Fibroblast of lung (primary cell): ENCODE data around the gene TMBIM4. TPM values are rescaled to one million over a fixed set of nuclear protein-coding genes. Genes with fewer than 3 reads are reported as not detected.

Experiments
- DNase-seq, 2 donors: peaks; one replicate each; pipeline versions ENCODE4 v3.0.0 to v3.0.0-alpha.2; 2010; ENCODE audit warnings: low read depth in 2 of 2
- H2AFZ ChIP-seq: 2 replicates; pipeline ENCODE4 v1.5.1; 2012; ENCODE audit warnings: low read length, control low read depth, inconsistent platforms
- H3K27ac ChIP-seq: 2 replicates; pipeline ENCODE4 v1.5.1; 2011; ENCODE audit warnings: low read length, control low read depth; ENCODE audit not compliant: insufficient read depth
- H3K27me3 ChIP-seq: 2 replicates; pipeline ENCODE4 v1.5.1; 2011; ENCODE audit warnings: mild to moderate bottlenecking, low read length; ENCODE audit not compliant: control insufficient read depth, insufficient read depth
- H3K36me3 ChIP-seq: 2 replicates; pipeline ENCODE4 v1.5.1; 2011; ENCODE audit warnings: low read length; ENCODE audit not compliant: control insufficient read depth, insufficient read depth
- H3K4me1 ChIP-seq: 2 replicates; pipeline ENCODE4 v1.5.1; 2011; ENCODE audit warnings: low read length; ENCODE audit not compliant: control insufficient read depth, insufficient read depth; ENCODE audit errors: extremely low read depth
- H3K4me2 ChIP-seq: 2 replicates; pipeline ENCODE4 v1.5.1; 2011; ENCODE audit warnings: low read length, control low read depth; ENCODE audit not compliant: insufficient read depth; ENCODE audit errors: extremely low read depth
- H3K4me3 ChIP-seq, 4 experiments: fragments of 200-600 bp in 1 of 4; sonication (generic) in 1 of 4; replicated peaks in 1 of 4; 2 replicates each; pipeline ENCODE4 v1.5.1; 2011 to 2016; ENCODE audit warnings: low read length in 4 of 4, low read depth in 3 of 4, mild to moderate bottlenecking in 3 of 4, control low read depth in 2 of 4, inconsistent platforms in 1 of 4, mixed read lengths in 1 of 4; ENCODE audit not compliant: insufficient read depth in 1 of 4; ENCODE audit errors: control extremely low read depth in 1 of 4
- H3K79me2 ChIP-seq: 2 replicates; pipeline ENCODE4 v1.5.1; 2012; ENCODE audit warnings: mild to moderate bottlenecking, low read length, inconsistent platforms; ENCODE audit not compliant: control insufficient read depth, insufficient read depth
- H3K9ac ChIP-seq: 2 replicates; pipeline ENCODE4 v1.5.1; 2011; ENCODE audit warnings: mild to moderate bottlenecking, low read length, control low read depth; ENCODE audit not compliant: insufficient read depth
- H3K9me3 ChIP-seq: 2 replicates; pipeline ENCODE4 v1.5.1; 2012; ENCODE audit warnings: low read depth, low read length; ENCODE audit not compliant: control insufficient read depth, insufficient read depth
- H4K20me1 ChIP-seq: 2 replicates; pipeline ENCODE4 v1.5.1; 2011; ENCODE audit warnings: low read length; ENCODE audit not compliant: control insufficient read depth, insufficient read depth; ENCODE audit errors: extremely low read depth
- CTCF ChIP-seq, 2 donors: IDR thresholded peaks in 1 of 2; conservative IDR thresholded peaks in 1 of 2; 1 replicate in 1 of 2; 2 replicates in 1 of 2; pipeline ENCODE4 v1.5.1; 2011 to 2012; ENCODE audit warnings: low read length in 2 of 2, control low read depth in 1 of 2, inconsistent platforms in 1 of 2, low read depth in 1 of 2, mild to moderate bottlenecking in 1 of 2
- EZH2 ChIP-seq: IDR thresholded peaks from 2 replicates; pipeline ENCODE4 v1.5.1; 2012; ENCODE audit warnings: low read length, control low read depth, mild to moderate bottlenecking; ENCODE audit errors: missing control alignments
- polyA plus RNA-seq, 2 donors: library from polyadenylated mRNA; depleted of rRNA in 1 of 2; stranded (reverse) in 1 of 2; unstranded in 1 of 2; fragments of >200 nt; gene quantifications; 2 replicates each; pipeline ENCODE4 v1.2.1, GENCODE V29; 2011 to 2012; ENCODE audit warnings: missing spikeins in 1 of 2
- total RNA-seq: library from RNA; depleted of rRNA; stranded (reverse); fragments of >200 nt; gene quantifications from 2 replicates; pipeline ENCODE4 v1.2.1, GENCODE V29; 2014

Gene TMBIM4
- total and polyA plus RNA-seq, 2 donors (not counting 1 experiment from before 2014, with no cell fraction given): 69.2 to 140 TPM

- Histone ChIP-seq H2AFZ (no peak overlapping the region), H3K4me2 (peak overlapping the region; percentile 18)
Measured at GRCh38 chr12:66196806-66197205, 27.0 kb upstream of the TMBIM4 start.

GRCh38 chr12:66195242-66195641 is 25.4 kb upstream of the TMBIM4 start:
- no peaks in the 10 kb centered on the region for H3K79me2 ChIP-seq
- H2AFZ ChIP-seq: no peak overlapping the region
- DNase-seq: no peak
- no peak overlapping the region for H3K4me3 ChIP-seq
- H3K9me3 ChIP-seq: no peaks in the 10 kb centered on the region
- no peaks in the 10 kb centered on the region for H3K36me3 ChIP-seq
- no peaks in the 10 kb centered on the region for H3K27me3 ChIP-seq
- no peak overlapping the region for H3K4me2 ChIP-seq
- no peak for TF ChIP-seq CTCF (conservative IDR thresholded peaks at IDR 0.05 in 1 of 2, IDR thresholded peaks at IDR 0.05 in 1 of 2; ENCODE audit: low read depth in 1 of 2, low read length in 2 of 2)
- no peak for TF ChIP-seq EZH2
- H3K4me1 ChIP-seq: peaks cover 5% of the 10 kb centered on the region
- no peak overlapping the region for H3K9ac ChIP-seq
- H3K27ac ChIP-seq: no peak overlapping the region
- no peaks in the 10 kb centered on the region for H4K20me1 ChIP-seq

More at GRCh38 chr12:66196806-66197205, 27.0 kb upstream of the TMBIM4 start:
- H3K4me1 ChIP-seq: peaks cover 5% of the 10 kb centered on the region
- no peak overlapping the region for H3K4me3 ChIP-seq
- H3K27me3 ChIP-seq: no peaks in the 10 kb centered on the region
- no peaks in the 10 kb centered on the region for H3K9me3 ChIP-seq
- TF ChIP-seq EZH2: no peak
- no peak for TF ChIP-seq CTCF (conservative IDR thresholded peaks at IDR 0.05 in 1 of 2, IDR thresholded peaks at IDR 0.05 in 1 of 2; ENCODE audit: low read depth in 1 of 2, low read length in 2 of 2)
- no peak overlapping the region for H3K9ac ChIP-seq
- no peaks in the 10 kb centered on the region for H3K79me2 ChIP-seq
- H4K20me1 ChIP-seq: no peaks in the 10 kb centered on the region
- DNase-seq: no peak
- no peaks in the 10 kb centered on the region for H3K36me3 ChIP-seq
- H3K27ac ChIP-seq: no peak overlapping the region

GRCh38 chr12:66194122-66194521 is 24.3 kb upstream of the TMBIM4 start:
- Histone ChIP-seq H3K4me2 (no peak overlapping the region), H3K79me2 (no peaks in the 10 kb centered on the region), H4K20me1 (no peaks in the 10 kb centered on the region), H3K4me1 (peaks cover 5% of the 10 kb centered on the region), H3K27me3 (no peaks in the 10 kb centered on the region), H3K27ac (no peak overlapping the region), H3K36me3 (no peaks in the 10 kb centered on the region), H2AFZ (no peak overlapping the region), H3K4me3 (no peak overlapping the region), H3K9ac (no peak overlapping the region), H3K9me3 (no peaks in the 10 kb centered on the region)
- TF ChIP-seq CTCF (conservative IDR thresholded peaks at IDR 0.05 in 1 of 2, IDR thresholded peaks at IDR 0.05 in 1 of 2; ENCODE audit: low read depth in 1 of 2, low read length in 2 of 2) (no peak), EZH2 (no peak)
- no peak for DNase-seq
